T-helper 17 cell (primary cell): ENCODE results near the gene AHCYL1. TPM values are rescaled to one million over a fixed set of nuclear protein-coding genes. Genes with fewer than 3 reads are reported as not detected.

Experiments used
- ATAC-seq: fragments of 150-1000 bp; cut with Tn5 transposase; 2 replicates; pipeline ENCODE4 v1.10.0; 2021; ENCODE audit warnings: mild to moderate bottlenecking, moderate library complexity
- DNase-seq, 3 donors: peaks; one replicate each; pipeline versions ENCODE4 v3.0.0 to v3.0.0-alpha.2; 2020 to 2021
- H3K9me3 ChIP-seq: one replicate; pipeline ENCODE4 v1.7.0; 2013; ENCODE audit warnings: low read length, mild to moderate bottlenecking; ENCODE audit not compliant: control insufficient read depth, poor library complexity, severe bottlenecking
- H3K27ac Mint-ChIP-seq: one replicate; pipeline ENCODE4 v1.8.0; 2022; ENCODE audit warnings: mild to moderate bottlenecking, moderate library complexity, mixed read lengths
- H3K27me3 Mint-ChIP-seq: one replicate; pipeline ENCODE4 v1.8.0; 2022; ENCODE audit warnings: mixed read lengths
- H3K36me3 Mint-ChIP-seq: one replicate; pipeline ENCODE4 v1.8.0; 2022; ENCODE audit warnings: low read depth, mixed read lengths
- H3K4me1 Mint-ChIP-seq: one replicate; pipeline ENCODE4 v1.8.0; 2022; ENCODE audit warnings: mild to moderate bottlenecking, mixed read lengths
- H3K4me3 Mint-ChIP-seq: one replicate; pipeline ENCODE4 v1.8.0; 2022; ENCODE audit warnings: mild to moderate bottlenecking, moderate library complexity, mixed read lengths
- total RNA-seq, 4 donors: library from RNA in 2 of 4; stranded (reverse) in 2 of 4; gene quantifications; one replicate each; pipeline ENCODE4 v1.2.3 and lab custom pipeline; 2022 to 2026

AHCYL1 gene
- total RNA-seq, 2 donors from 2014 or later = 16.5 to 21.3 TPM

DNA sequence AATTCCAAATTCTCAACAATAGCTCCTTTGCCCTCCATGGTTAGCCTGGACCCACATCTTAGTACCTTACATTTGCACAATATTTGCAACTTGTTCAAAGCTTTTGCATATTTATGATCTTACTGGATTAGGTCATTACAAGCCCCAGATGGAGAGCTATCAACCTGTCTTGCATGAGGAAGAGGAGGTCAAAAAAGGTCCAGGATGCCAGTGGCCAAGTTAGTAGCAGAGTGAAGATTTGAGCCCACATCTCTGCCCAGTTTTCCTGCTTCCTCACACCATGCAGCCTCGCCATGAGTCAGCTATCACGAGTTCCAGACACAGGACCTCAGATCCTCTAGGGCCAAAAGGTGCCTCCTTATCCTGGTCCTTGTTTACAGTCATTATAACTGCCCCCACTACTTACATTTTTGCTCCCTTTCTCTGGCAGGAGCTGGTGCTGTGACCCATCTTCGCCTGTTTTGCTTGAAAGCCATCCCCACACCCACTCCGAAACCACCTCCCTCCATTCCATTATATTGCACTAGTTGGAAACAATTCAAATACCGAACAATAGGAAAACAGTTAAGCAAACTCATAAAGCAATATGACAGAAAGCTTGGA lies 5.0 kb upstream of the AHCYL1 start:
- Mint-ChIP-seq H3K4me1 (peaks cover 6% of the 10 kb centered on the region), H3K27me3 (peaks cover 38% of the 10 kb centered on the region), H3K36me3 (peaks cover 5% of the 10 kb centered on the region), H3K27ac (no peak overlapping the region), H3K4me3 (no peak overlapping the region)
- DNase-seq (no peak), ATAC-seq (no peak)
- H3K9me3 ChIP-seq = no peaks in the 10 kb centered on the region

- Mint-ChIP-seq H3K4me3 (no peak overlapping the region), H3K4me1 (peaks cover 10% of the 10 kb centered on the region), H3K27me3 (peaks cover 38% of the 10 kb centered on the region), H3K27ac (no peak overlapping the region), H3K36me3 (peaks cover 5% of the 10 kb centered on the region)
- DNase-seq = no peak
- no peak for ATAC-seq
- no peaks in the 10 kb centered on the region for H3K9me3 ChIP-seq
Observed at GRCh38 chr1:109980324-109981003, 4.1 kb upstream of the AHCYL1 start.

- DNase-seq = no peak
- no peak overlapping the region for H3K4me3 Mint-ChIP-seq
- H3K4me1 Mint-ChIP-seq = peaks cover 15% of the 10 kb centered on the region
- no peak for ATAC-seq
- no peaks in the 10 kb centered on the region for H3K9me3 ChIP-seq
- H3K36me3 Mint-ChIP-seq = peaks cover 5% of the 10 kb centered on the region
- peaks cover 36% of the 10 kb centered on the region for H3K27me3 Mint-ChIP-seq
- no peak overlapping the region for H3K27ac Mint-ChIP-seq
Observed at GRCh38 chr1:109981004-109981335, 3.6 kb upstream of the AHCYL1 start.

- Mint-ChIP-seq H3K27me3 (peaks cover 15% of the 10 kb centered on the region), H3K4me1 (peaks cover 32% of the 10 kb centered on the region), H3K27ac (no peak overlapping the region), H3K36me3 (peaks cover 2% of the 10 kb centered on the region), H3K4me3 (no peak overlapping the region)
- ATAC-seq (no peak), DNase-seq (no peak)
- H3K9me3 ChIP-seq = no peaks in the 10 kb centered on the region
Observed at GRCh38 chr1:109983380-109984189, 980 bp upstream of the AHCYL1 start.

DNA sequence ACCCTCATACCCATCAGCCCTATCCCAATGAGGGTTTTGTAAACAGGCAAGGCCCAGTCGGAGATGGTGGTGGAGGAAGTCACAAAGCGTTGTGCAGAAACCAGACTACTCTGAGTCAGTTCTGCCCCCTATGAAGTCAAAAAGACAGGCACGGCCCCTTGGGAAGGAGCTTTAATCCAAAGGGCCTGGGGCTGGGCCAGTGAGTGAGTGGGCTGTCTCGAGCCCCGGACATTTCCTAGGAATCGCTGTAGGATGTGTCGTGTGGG lies 442 bp upstream of the AHCYL1 start:
- peaks cover 9% of the 10 kb centered on the region for H3K27me3 Mint-ChIP-seq
- DNase-seq (no peak), ATAC-seq (peak; percentile 4)
- H3K36me3 Mint-ChIP-seq = no peaks in the 10 kb centered on the region
- H3K9me3 ChIP-seq = no peaks in the 10 kb centered on the region
- peaks cover 34% of the 10 kb centered on the region for H3K4me1 Mint-ChIP-seq
- peak overlapping the region; percentile 96 for H3K27ac Mint-ChIP-seq
- H3K4me3 Mint-ChIP-seq = peak overlapping the region; percentile 99

- Mint-ChIP-seq H3K4me3 (peak overlapping the region; percentile 99), H3K27me3 (no peaks in the 10 kb centered on the region), H3K27ac (peak overlapping the region; percentile 96), H3K36me3 (no peaks in the 10 kb centered on the region), H3K4me1 (peaks cover 38% of the 10 kb centered on the region)
- no peaks in the 10 kb centered on the region for H3K9me3 ChIP-seq
- DNase-seq (no peak), ATAC-seq (no peak)
Observed at GRCh38 chr1:109985247-109986053, 885 bp downstream of the AHCYL1 start.

DNA sequence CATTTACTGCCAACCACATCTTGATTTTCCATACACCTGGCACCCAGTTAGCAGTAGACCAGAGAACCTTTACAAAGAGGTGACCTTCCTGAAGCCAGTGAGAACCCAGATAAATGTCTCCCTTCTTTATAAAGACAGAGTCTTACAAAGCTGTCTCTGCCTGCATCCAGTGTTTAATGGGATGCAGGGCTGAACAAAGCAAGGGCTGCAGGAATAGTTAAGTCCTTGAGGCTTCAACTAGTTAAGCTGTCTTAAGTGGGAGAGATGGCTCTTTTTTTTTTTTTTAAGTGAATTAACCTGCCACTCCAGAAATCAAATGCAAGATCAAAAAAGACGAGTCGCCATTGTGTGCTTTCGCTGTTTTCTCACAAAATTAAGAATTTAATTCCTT lies 1.5 kb downstream of the AHCYL1 start:
- ATAC-seq (no peak), DNase-seq (no peak)
- H3K27me3 Mint-ChIP-seq = no peaks in the 10 kb centered on the region
- peaks cover 40% of the 10 kb centered on the region for H3K4me1 Mint-ChIP-seq
- peak overlapping the region; percentile 99 for H3K4me3 Mint-ChIP-seq
- no peak overlapping the region for H3K27ac Mint-ChIP-seq
- no peaks in the 10 kb centered on the region for H3K36me3 Mint-ChIP-seq
- H3K9me3 ChIP-seq = no peaks in the 10 kb centered on the region

DNA sequence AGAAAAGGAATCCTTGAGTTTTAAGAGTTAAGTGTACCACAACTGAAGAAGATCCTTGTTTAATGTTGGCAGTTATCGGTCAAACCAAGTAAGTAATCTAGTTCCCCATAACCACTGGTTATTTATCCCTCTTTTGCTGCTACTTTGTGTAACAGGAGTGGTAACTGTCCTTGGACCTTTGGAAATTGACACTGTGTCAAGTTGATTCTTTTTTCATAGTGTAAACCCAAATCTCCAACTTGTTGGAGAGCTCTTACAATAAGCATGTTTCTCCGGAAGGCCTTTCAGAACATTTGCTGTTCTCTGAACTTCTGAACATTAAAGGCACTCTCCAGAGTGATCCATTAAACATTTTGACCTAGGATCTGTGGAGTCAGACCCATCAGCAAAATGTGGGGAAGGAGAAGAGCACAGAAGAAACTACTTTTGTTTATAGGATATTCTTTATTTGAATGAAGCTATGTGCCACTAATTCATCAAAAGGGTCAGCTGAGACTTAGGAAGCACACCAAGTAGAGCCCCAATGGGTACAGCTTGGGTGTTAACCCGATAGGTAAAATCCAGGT lies 3.9 kb downstream of the AHCYL1 start:
- Mint-ChIP-seq H3K27ac (no peak overlapping the region), H3K27me3 (no peaks in the 10 kb centered on the region), H3K4me1 (peaks cover 42% of the 10 kb centered on the region), H3K4me3 (no peak overlapping the region), H3K36me3 (peaks cover 3% of the 10 kb centered on the region)
- H3K9me3 ChIP-seq = no peaks in the 10 kb centered on the region
- no peak for DNase-seq
- no peak for ATAC-seq

GRCh38 chr1:109989506-109990301 lies 5.1 kb downstream of the AHCYL1 start:
- Mint-ChIP-seq H3K4me1 (peaks cover 40% of the 10 kb centered on the region), H3K27ac (no peak overlapping the region), H3K36me3 (peaks cover 3% of the 10 kb centered on the region), H3K27me3 (no peaks in the 10 kb centered on the region), H3K4me3 (no peak overlapping the region)
- ATAC-seq = no peak
- H3K9me3 ChIP-seq = no peaks in the 10 kb centered on the region
- DNase-seq = no peak

GRCh38 chr1:109990302-109990653 lies 5.7 kb downstream of the AHCYL1 start:
- ATAC-seq = no peak
- Mint-ChIP-seq H3K4me3 (no peak overlapping the region), H3K36me3 (peaks cover 3% of the 10 kb centered on the region), H3K4me1 (peaks cover 39% of the 10 kb centered on the region), H3K27me3 (no peaks in the 10 kb centered on the region), H3K27ac (no peak overlapping the region)
- H3K9me3 ChIP-seq = no peaks in the 10 kb centered on the region
- no peak for DNase-seq

DNA sequence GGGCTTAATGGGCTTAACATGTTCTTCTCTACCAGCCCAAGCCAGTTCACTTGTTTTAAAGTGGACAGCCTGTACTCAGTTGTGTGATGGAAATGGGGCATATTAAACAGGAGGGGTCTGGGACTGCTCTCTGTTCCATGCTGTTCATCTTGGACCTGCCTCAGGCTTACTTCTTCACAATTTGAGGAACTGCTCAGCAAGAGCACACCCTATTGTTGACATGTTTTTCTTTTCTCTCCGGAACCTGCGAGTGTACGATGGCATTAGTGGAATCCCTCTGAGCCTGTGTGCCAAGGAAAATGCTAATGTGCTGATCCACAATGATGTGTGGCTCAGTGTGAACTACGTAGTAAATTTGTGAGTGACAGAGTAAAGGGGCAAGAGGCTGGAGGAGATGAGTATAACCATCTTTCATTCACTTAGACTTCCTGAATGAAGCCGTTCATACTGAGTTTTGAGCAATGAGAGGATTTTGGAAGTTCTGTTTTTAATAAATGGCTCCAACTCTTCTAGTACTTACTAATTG lies 6.9 kb downstream of the AHCYL1 start:
- DNase-seq (no peak), ATAC-seq (no peak)
- Mint-ChIP-seq H3K27me3 (no peaks in the 10 kb centered on the region), H3K27ac (peak overlapping the region; percentile 21), H3K4me3 (no peak overlapping the region), H3K36me3 (peaks cover 3% of the 10 kb centered on the region), H3K4me1 (peaks cover 29% of the 10 kb centered on the region)
- H3K9me3 ChIP-seq = no peaks in the 10 kb centered on the region

- H3K4me1 Mint-ChIP-seq = peaks cover 22% of the 10 kb centered on the region
- DNase-seq (no peak), ATAC-seq (no peak)
- H3K4me3 Mint-ChIP-seq = no peak overlapping the region
- H3K27ac Mint-ChIP-seq = no peak overlapping the region
- H3K9me3 ChIP-seq = no peaks in the 10 kb centered on the region
- H3K36me3 Mint-ChIP-seq = peaks cover 3% of the 10 kb centered on the region
- no peaks in the 10 kb centered on the region for H3K27me3 Mint-ChIP-seq
Observed at GRCh38 chr1:109993885-109994284, 9.3 kb downstream of the AHCYL1 start.
